HL-60/S4 (cell line): ENCODE measurements around the gene FAM181A.

Experiments
- in situ Hi-C: fragments of 300-500 bp; cut with MboI; formaldehyde crosslinking; loops from 2 replicates; pipeline ENCODE4 v1.14.3; 2022; ENCODE audit warnings: low sequenced_read_pairs

Gene FAM181A

GRCh38 chr14:93928184-93929047 lies 1.3 kb downstream of the FAM181A start:
- in situ Hi-C loops = no loop called here

GRCh38 chr14:93929048-93929535 lies 1.9 kb downstream of the FAM181A start:
- in situ Hi-C loops = no loop called here

- in situ Hi-C loops = no loop called here
These were observed 2.5 kb downstream of the FAM181A start for GRCh38 chr14:93929657-93930056.

- in situ Hi-C loops = no loop called here
These were observed 3.3 kb downstream of the FAM181A start for GRCh38 chr14:93930296-93930988.

GRCh38 chr14:93930989-93931307 lies 3.8 kb downstream of the FAM181A start:
- in situ Hi-C loops = no loop called here

GRCh38 chr14:93932642-93933041 lies 5.5 kb downstream of the FAM181A start:
- in situ Hi-C loops = no loop called here

- in situ Hi-C loops = no loop called here
These were observed 8.1 kb downstream of the FAM181A start for GRCh38 chr14:93935213-93935612.

GRCh38 chr14:93936245-93936644 lies 9.1 kb downstream of the FAM181A start:
- in situ Hi-C loops = no loop called here

GRCh38 chr14:93936926-93937325 lies 9.8 kb downstream of the FAM181A start:
- in situ Hi-C loops = no loop called here

GRCh38 chr14:93937519-93937918 lies 10.4 kb downstream of the FAM181A start:
- in situ Hi-C loops = no loop called here

- in situ Hi-C loops = no loop called here
These were observed 11.7 kb downstream of the FAM181A start for GRCh38 chr14:93938751-93939303.

- in situ Hi-C loops = loop anchor here (5.0 kb wide), 1 partner anchor 63 kb away; no protein-coding TSS in a partner anchor
These were observed 12.4 kb downstream of the FAM181A start for GRCh38 chr14:93939304-93940229.

GRCh38 chr14:93940437-93940836 lies 13.3 kb downstream of the FAM181A start:
- in situ Hi-C loops = loop anchor here (5.0 kb wide), 1 partner anchor 62 kb away; no protein-coding TSS in a partner anchor

GRCh38 chr14:93941293-93941910 lies 14.3 kb downstream of the FAM181A start:
- in situ Hi-C loops = loop anchor here (5.0 kb wide), 1 partner anchor 61 kb away; no protein-coding TSS in a partner anchor

GRCh38 chr14:93943052-93943451 lies 15.9 kb downstream of the FAM181A start:
- in situ Hi-C loops = loop anchor here (5.0 kb wide), 1 partner anchor 59 kb away; no protein-coding TSS in a partner anchor

GRCh38 chr14:93943930-93944329 lies 16.8 kb downstream of the FAM181A start:
- in situ Hi-C loops = loop anchor here (5.0 kb wide), 1 partner anchor 58 kb away; no protein-coding TSS in a partner anchor

GRCh38 chr14:93944348-93945069 lies 17.4 kb downstream of the FAM181A start:
- in situ Hi-C loops = loop anchor here (5.0 kb wide), 1 partner anchor 58 kb away; no protein-coding TSS in a partner anchor

- in situ Hi-C loops = no loop called here
These were observed 17.9 kb downstream of the FAM181A start for GRCh38 chr14:93945070-93945399.

- in situ Hi-C loops = no loop called here
These were observed 19.0 kb downstream of the FAM181A start for GRCh38 chr14:93946104-93946503.
